ENCODE results near the gene GRID1. TPM values are rescaled to one million over a fixed set of nuclear protein-coding genes. Genes with fewer than 3 reads are reported as not detected.
"Not testable (repeated sequence)": the region's sequence is repeated elsewhere in the genome, so short reads cannot be mapped to it uniquely, and the experiment has no call there.

Gene GRID1
- total RNA-seq, 1 experiment from 2014 or later: not detected

DNA sequence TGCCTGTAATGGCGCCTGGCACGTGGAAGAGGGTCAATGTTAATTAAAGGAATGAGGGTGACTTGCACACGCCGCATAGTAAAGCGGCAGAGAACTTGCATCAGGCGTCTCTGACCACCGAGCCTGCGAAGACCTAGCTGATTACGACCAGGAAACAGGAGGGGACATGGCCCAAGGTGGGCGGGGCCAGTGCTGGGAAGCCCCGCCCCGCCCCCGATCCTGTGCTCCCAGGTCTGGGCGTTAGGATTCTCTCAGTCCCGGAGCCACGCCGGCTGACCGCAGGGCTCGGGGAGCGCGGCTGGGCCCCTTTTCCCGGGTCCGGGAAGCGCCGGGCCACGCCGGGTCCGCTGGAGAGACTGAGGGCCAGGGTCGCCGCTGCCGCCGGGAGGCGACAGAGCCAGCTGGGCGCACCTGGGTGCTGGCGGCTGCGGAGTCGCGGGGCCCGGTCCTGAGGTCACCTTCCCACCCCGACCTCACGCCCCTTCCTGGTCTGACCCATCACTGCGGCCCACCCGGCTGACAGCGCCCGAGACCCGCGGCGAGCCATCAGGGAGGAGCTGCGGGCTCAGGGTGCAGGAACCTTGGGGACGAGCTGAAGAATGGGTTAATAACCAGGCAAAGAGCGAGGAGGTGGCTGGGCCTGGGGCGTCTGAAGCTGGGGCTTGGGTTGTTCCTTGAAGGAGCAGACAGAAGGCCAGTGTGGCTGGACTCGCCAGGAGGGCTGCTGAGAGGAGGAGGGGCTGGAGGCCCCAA lies 23.0 kb upstream of the GRID1 start:
- TF ChIP-seq EZH2phosphoT487 (IDR thresholded peaks at IDR 0.05; ENCODE audit: borderline replicate concordance, low read length) (no peak), EZH2 (IDR thresholded peaks at IDR 0.05; ENCODE audit: low read length, unreplicated experiment) (no peak)
- TF ChIP-seq, protein P1, sequence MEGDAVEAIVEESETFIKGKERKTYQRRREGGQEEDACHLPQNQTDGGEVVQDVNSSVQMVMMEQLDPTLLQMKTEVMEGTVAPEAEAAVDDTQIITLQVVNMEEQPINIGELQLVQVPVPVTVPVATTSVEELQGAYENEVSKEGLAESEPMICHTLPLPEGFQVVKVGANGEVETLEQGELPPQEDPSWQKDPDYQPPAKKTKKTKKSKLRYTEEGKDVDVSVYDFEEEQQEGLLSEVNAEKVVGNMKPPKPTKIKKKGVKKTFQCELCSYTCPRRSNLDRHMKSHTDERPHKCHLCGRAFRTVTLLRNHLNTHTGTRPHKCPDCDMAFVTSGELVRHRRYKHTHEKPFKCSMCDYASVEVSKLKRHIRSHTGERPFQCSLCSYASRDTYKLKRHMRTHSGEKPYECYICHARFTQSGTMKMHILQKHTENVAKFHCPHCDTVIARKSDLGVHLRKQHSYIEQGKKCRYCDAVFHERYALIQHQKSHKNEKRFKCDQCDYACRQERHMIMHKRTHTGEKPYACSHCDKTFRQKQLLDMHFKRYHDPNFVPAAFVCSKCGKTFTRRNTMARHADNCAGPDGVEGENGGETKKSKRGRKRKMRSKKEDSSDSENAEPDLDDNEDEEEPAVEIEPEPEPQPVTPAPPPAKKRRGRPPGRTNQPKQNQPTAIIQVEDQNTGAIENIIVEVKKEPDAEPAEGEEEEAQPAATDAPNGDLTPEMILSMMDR (conservative IDR thresholded peaks at IDR 0.05; ENCODE audit: low read depth, low read length): no peak
- Histone ChIP-seq H3K4me2 (ENCODE audit: low read length) (no peak overlapping the region), H4K20me1 (ENCODE audit: low read length) (no peaks in the 10 kb centered on the region), H3K9ac (ENCODE audit: low read length) (no peak overlapping the region), H3K4me3 (ENCODE audit: low read length) (no peak overlapping the region), H3K79me2 (ENCODE audit: low read length) (no peaks in the 10 kb centered on the region), H3K4me1 (ENCODE audit: insufficient read depth, low read length) (no peaks in the 10 kb centered on the region), H3K9me3 (ENCODE audit: low read length) (no peaks in the 10 kb centered on the region), H3F3A (ENCODE audit: low read length, unreplicated experiment) (no peaks in the 10 kb centered on the region), H3K27ac (ENCODE audit: low read length) (no peak overlapping the region), H3K27me3 (ENCODE audit: low read length) (0 out of 2 replicates have a peak, but pooled peaks cover 5% of the 10 kb centered on the region), H2AFZ (ENCODE audit: low read length) (no peak overlapping the region), H3K9me2 (replicated peaks; ENCODE audit: low read length) (no peaks in the 10 kb centered on the region), H3K36me3 (ENCODE audit: low read depth, low read length) (no peaks in the 10 kb centered on the region)
- BruUV-seq (replicated peaks): no TSS peak
- ChIA-PET CTCF (no interaction called here), POLR2A (ENCODE audit: unreplicated experiment) (no interaction called here)
- intact Hi-C loops (cut with micrococcal nuclease): no loop called here
- DNase-seq (no peak), ATAC-seq (no peak)

DNA sequence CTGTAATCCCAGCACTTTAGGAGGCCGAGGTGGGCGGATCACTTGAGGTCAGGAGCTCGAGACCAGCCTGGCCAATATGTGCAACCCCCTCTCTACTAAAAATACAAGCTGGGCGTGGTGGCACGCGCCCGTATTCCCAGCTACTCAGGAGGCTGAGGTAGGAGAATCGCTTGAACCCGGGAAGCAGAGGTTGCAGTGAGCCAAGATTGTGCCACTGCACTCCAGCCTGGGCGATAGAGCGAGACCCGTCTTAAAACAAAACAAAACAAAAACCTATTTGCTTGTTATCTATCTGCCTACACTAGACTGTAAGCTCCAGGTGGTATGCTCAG lies 22.5 kb upstream of the GRID1 start:
- intact Hi-C loops (cut with micrococcal nuclease): not testable (repeated sequence)

DNA sequence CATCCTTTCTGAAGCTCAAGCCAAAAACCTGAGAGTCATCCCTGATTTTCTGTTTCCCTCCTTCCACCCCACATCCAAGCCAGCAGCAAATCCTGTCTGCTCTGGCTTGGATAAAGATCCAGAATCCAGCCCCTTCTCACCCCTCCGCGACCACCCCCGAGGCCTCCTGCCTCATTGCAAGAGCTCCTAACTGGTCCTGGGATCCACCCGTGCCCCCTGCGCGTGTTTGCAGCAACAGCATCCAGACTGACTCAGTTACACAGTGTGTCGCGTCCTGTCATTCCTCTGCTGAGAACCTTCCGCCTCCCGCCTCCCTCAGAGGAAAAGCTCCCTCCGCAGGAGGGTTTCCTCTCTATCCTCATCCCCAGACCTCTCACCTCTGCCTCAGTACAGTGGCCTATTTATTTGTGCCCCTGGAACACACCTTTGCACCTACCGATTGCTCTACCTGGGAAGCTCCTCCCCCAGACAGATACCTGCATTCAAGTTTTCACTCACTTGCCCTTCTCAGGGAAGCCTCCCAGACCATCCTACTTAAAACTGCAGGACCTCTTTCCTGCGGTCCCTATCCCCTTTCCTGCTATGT lies 21.6 kb upstream of the GRID1 start:
- TF ChIP-seq, protein P1 (conservative IDR thresholded peaks at IDR 0.05; ENCODE audit: low read depth, low read length): no peak
- TF ChIP-seq EZH2 (IDR thresholded peaks at IDR 0.05; ENCODE audit: low read length, unreplicated experiment) (no peak), EZH2phosphoT487 (IDR thresholded peaks at IDR 0.05; ENCODE audit: borderline replicate concordance, low read length) (no peak)
- H3K4me2 ChIP-seq (ENCODE audit: low read length): no peak overlapping the region
- no peak overlapping the region for H3K4me3 ChIP-seq (ENCODE audit: low read length)
- H3K9ac ChIP-seq (ENCODE audit: low read length): no peak overlapping the region
- ATAC-seq: no peak
- no peak for DNase-seq
- H3K4me1 ChIP-seq (ENCODE audit: insufficient read depth, low read length): no peaks in the 10 kb centered on the region
- no peaks in the 10 kb centered on the region for H3K36me3 ChIP-seq (ENCODE audit: low read depth, low read length)
- no peak overlapping the region for H3K27ac ChIP-seq (ENCODE audit: low read length)
- BruUV-seq (replicated peaks): no TSS peak
- no peaks in the 10 kb centered on the region for H3K9me2 ChIP-seq (replicated peaks; ENCODE audit: low read length)
- H3K27me3 ChIP-seq (ENCODE audit: low read length): peaks cover 11% of the 10 kb centered on the region; the same call in 1 of the 2 replicates
- no peaks in the 10 kb centered on the region for H3F3A ChIP-seq (ENCODE audit: low read length, unreplicated experiment)
- H2AFZ ChIP-seq (ENCODE audit: low read length): no peak overlapping the region
- no peaks in the 10 kb centered on the region for H4K20me1 ChIP-seq (ENCODE audit: low read length)
- H3K9me3 ChIP-seq (ENCODE audit: low read length): no peaks in the 10 kb centered on the region
- intact Hi-C loops (cut with micrococcal nuclease): no loop called here
- H3K79me2 ChIP-seq (ENCODE audit: low read length): no peaks in the 10 kb centered on the region
- ChIA-PET POLR2A (ENCODE audit: unreplicated experiment) (no interaction called here), CTCF (no interaction called here)

More for the DNA sequence above, 22.5 kb upstream of the GRID1 start:
- H3K9ac ChIP-seq (ENCODE audit: low read length); H3K9me2 ChIP-seq (replicated peaks; ENCODE audit: low read length); BruUV-seq (replicated peaks); POLR2A ChIA-PET (ENCODE audit: unreplicated experiment); H3K27me3 ChIP-seq (ENCODE audit: low read length); H3K36me3 ChIP-seq (ENCODE audit: low read depth, low read length); H3K4me1 ChIP-seq (ENCODE audit: insufficient read depth, low read length); H3K9me3 ChIP-seq (ENCODE audit: low read length); H3K4me2 ChIP-seq (ENCODE audit: low read length); H3F3A ChIP-seq (ENCODE audit: low read length, unreplicated experiment); H3K27ac ChIP-seq (ENCODE audit: low read length); CTCF ChIA-PET; H2AFZ ChIP-seq (ENCODE audit: low read length); H4K20me1 ChIP-seq (ENCODE audit: low read length); ATAC-seq; H3K79me2 ChIP-seq (ENCODE audit: low read length); H3K4me3 ChIP-seq (ENCODE audit: low read length); DNase-seq: not testable (repeated sequence)

All from PC-3 (cell line).